ENCODE results near the gene CHRND.

The CHRND gene

GRCh38 chr2:232497348-232497747 lies 28.6 kb upstream of the CHRND start:
- no peaks in the 10 kb centered on the region for H3K4me1 ChIP-seq (ENCODE audit: control insufficient read depth, insufficient read depth, low read length)
- POLR2A ChIA-PET: interaction anchor here (0.6 kb wide), 1 partner anchor 357 kb away, joined by 3 read pairs; no protein-coding TSS in a partner anchor
- TF ChIP-seq WT1 (tag by site-specific recombination; IDR thresholded peaks at IDR 0.05): no peak
- no peak for TF ChIP-seq ZNF404 (tag by site-specific recombination; IDR thresholded peaks at IDR 0.05)
- TF ChIP-seq, protein P1, sequence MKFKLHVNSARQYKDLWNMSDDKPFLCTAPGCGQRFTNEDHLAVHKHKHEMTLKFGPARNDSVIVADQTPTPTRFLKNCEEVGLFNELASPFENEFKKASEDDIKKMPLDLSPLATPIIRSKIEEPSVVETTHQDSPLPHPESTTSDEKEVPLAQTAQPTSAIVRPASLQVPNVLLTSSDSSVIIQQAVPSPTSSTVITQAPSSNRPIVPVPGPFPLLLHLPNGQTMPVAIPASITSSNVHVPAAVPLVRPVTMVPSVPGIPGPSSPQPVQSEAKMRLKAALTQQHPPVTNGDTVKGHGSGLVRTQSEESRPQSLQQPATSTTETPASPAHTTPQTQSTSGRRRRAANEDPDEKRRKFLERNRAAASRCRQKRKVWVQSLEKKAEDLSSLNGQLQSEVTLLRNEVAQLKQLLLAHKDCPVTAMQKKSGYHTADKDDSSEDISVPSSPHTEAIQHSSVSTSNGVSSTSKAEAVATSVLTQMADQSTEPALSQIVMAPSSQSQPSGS (tag by site-specific recombination; IDR thresholded peaks at IDR 0.05; ENCODE audit: low read depth): no peak
- no peak for TF ChIP-seq GFI1B (tag by site-specific recombination; IDR thresholded peaks at IDR 0.05)
- TF ChIP-seq, protein P2, sequence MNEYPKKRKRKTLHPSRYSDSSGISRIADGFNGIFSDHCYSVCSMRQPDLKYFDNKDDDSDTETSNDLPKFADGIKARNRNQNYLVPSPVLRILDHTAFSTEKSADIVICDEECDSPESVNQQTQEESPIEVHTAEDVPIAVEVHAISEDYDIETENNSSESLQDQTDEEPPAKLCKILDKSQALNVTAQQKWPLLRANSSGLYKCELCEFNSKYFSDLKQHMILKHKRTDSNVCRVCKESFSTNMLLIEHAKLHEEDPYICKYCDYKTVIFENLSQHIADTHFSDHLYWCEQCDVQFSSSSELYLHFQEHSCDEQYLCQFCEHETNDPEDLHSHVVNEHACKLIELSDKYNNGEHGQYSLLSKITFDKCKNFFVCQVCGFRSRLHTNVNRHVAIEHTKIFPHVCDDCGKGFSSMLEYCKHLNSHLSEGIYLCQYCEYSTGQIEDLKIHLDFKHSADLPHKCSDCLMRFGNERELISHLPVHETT (tag by site-specific recombination; IDR thresholded peaks at IDR 0.05): no peak
- no peak for TF ChIP-seq ZNF138 (tag by site-specific recombination; IDR thresholded peaks at IDR 0.05; ENCODE audit: borderline replicate concordance)
- no peak for TF ChIP-seq ZNF391 (tag by site-specific recombination; IDR thresholded peaks at IDR 0.05; ENCODE audit: borderline replicate concordance, low read depth)
- TF ChIP-seq OVOL3 (tag by site-specific recombination; IDR thresholded peaks at IDR 0.05): no peak
- TF ChIP-seq, protein P3, sequence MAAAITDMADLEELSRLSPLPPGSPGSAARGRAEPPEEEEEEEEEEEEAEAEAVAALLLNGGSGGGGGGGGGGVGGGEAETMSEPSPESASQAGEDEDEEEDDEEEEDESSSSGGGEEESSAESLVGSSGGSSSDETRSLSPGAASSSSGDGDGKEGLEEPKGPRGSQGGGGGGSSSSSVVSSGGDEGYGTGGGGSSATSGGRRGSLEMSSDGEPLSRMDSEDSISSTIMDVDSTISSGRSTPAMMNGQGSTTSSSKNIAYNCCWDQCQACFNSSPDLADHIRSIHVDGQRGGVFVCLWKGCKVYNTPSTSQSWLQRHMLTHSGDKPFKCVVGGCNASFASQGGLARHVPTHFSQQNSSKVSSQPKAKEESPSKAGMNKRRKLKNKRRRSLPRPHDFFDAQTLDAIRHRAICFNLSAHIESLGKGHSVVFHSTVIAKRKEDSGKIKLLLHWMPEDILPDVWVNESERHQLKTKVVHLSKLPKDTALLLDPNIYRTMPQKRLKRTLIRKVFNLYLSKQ (tag by site-specific recombination; IDR thresholded peaks at IDR 0.05; ENCODE audit: borderline replicate concordance): no peak
- no peak for TF ChIP-seq GLIS2 (tag by site-specific recombination; IDR thresholded peaks at IDR 0.05)
- no peak for TF ChIP-seq ZSCAN16 (tag by site-specific recombination; IDR thresholded peaks at IDR 0.05)
- CTCF ChIA-PET: no interaction called here
- no peaks in the 10 kb centered on the region for H3K36me3 ChIP-seq (ENCODE audit: control insufficient read depth in 2 of 2, insufficient read depth in 1 of 2, low read length in 2 of 2)
- H3K27ac ChIP-seq (ENCODE audit: extremely low read depth, low read depth, low read length): no peak overlapping the region
- H3K9me3 ChIP-seq (ENCODE audit: control insufficient read depth, insufficient read depth, low read depth, low read length): no peaks in the 10 kb centered on the region
- H3K4me3 ChIP-seq (ENCODE audit: low read depth, low read length): no peak overlapping the region

- H3K36me3 ChIP-seq (ENCODE audit: control insufficient read depth in 2 of 2, insufficient read depth in 1 of 2, low read length in 2 of 2): no peaks in the 10 kb centered on the region
- POLR2A ChIA-PET: no interaction called here
- no peak overlapping the region for H3K27ac ChIP-seq (ENCODE audit: extremely low read depth, low read depth, low read length)
- no peaks in the 10 kb centered on the region for H3K4me1 ChIP-seq (ENCODE audit: control insufficient read depth, insufficient read depth, low read length)
- no peak overlapping the region for H3K4me3 ChIP-seq (ENCODE audit: low read depth, low read length)
- CTCF ChIA-PET: no interaction called here
- TF ChIP-seq, protein P4, sequence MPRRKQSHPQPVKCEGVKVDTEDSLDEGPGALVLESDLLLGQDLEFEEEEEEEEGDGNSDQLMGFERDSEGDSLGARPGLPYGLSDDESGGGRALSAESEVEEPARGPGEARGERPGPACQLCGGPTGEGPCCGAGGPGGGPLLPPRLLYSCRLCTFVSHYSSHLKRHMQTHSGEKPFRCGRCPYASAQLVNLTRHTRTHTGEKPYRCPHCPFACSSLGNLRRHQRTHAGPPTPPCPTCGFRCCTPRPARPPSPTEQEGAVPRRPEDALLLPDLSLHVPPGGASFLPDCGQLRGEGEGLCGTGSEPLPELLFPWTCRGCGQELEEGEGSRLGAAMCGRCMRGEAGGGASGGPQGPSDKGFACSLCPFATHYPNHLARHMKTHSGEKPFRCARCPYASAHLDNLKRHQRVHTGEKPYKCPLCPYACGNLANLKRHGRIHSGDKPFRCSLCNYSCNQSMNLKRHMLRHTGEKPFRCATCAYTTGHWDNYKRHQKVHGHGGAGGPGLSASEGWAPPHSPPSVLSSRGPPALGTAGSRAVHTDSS (tag by site-specific recombination; IDR thresholded peaks at IDR 0.05): peak; percentile 89
- TF ChIP-seq ZBTB8A (tag by site-specific recombination; IDR thresholded peaks at IDR 0.05) (no peak), SCRT1 (tag by site-specific recombination; IDR thresholded peaks at IDR 0.05; ENCODE audit: borderline replicate concordance) (no peak), KLF1 (tag by site-specific recombination; IDR thresholded peaks at IDR 0.05) (no peak), ZNF792 (tag by site-specific recombination; IDR thresholded peaks at IDR 0.05) (no peak), ZNF23 (tag by site-specific recombination; IDR thresholded peaks at IDR 0.05; ENCODE audit: borderline replicate concordance) (no peak)
- TF ChIP-seq, protein P5, sequence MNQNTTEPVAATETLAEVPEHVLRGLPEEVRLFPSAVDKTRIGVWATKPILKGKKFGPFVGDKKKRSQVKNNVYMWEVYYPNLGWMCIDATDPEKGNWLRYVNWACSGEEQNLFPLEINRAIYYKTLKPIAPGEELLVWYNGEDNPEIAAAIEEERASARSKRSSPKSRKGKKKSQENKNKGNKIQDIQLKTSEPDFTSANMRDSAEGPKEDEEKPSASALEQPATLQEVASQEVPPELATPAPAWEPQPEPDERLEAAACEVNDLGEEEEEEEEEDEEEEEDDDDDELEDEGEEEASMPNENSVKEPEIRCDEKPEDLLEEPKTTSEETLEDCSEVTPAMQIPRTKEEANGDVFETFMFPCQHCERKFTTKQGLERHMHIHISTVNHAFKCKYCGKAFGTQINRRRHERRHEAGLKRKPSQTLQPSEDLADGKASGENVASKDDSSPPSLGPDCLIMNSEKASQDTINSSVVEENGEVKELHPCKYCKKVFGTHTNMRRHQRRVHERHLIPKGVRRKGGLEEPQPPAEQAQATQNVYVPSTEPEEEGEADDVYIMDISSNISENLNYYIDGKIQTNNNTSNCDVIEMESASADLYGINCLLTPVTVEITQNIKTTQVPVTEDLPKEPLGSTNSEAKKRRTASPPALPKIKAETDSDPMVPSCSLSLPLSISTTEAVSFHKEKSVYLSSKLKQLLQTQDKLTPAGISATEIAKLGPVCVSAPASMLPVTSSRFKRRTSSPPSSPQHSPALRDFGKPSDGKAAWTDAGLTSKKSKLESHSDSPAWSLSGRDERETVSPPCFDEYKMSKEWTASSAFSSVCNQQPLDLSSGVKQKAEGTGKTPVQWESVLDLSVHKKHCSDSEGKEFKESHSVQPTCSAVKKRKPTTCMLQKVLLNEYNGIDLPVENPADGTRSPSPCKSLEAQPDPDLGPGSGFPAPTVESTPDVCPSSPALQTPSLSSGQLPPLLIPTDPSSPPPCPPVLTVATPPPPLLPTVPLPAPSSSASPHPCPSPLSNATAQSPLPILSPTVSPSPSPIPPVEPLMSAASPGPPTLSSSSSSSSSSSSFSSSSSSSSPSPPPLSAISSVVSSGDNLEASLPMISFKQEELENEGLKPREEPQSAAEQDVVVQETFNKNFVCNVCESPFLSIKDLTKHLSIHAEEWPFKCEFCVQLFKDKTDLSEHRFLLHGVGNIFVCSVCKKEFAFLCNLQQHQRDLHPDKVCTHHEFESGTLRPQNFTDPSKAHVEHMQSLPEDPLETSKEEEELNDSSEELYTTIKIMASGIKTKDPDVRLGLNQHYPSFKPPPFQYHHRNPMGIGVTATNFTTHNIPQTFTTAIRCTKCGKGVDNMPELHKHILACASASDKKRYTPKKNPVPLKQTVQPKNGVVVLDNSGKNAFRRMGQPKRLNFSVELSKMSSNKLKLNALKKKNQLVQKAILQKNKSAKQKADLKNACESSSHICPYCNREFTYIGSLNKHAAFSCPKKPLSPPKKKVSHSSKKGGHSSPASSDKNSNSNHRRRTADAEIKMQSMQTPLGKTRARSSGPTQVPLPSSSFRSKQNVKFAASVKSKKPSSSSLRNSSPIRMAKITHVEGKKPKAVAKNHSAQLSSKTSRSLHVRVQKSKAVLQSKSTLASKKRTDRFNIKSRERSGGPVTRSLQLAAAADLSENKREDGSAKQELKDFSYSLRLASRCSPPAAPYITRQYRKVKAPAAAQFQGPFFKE (tag by site-specific recombination; IDR thresholded peaks at IDR 0.05; ENCODE audit: borderline replicate concordance): no peak
- H3K9me3 ChIP-seq (ENCODE audit: control insufficient read depth, insufficient read depth, low read depth, low read length): no peaks in the 10 kb centered on the region
Observed at GRCh38 chr2:232498452-232498851, 27.5 kb upstream of the CHRND start.
